HG03442 (cell line): ENCODE results near the gene ST3GAL5.
"Not testable (repeated sequence)": the region's sequence is repeated elsewhere in the genome, so short reads cannot be mapped to it uniquely, and the experiment has no call there.

ENCODE experiments used
- ATAC-seq: cut with Tn5 transposase; IDR thresholded peaks from one replicate; pipeline ENCODE4 v1.9.1; 2021; ENCODE audit warnings: mild to moderate bottlenecking, moderate library complexity; ENCODE audit not compliant: unreplicated experiment

ST3GAL5 gene

GRCh38 chr2:85840091-85840490, 48.7 kb downstream of the ST3GAL5 start:
- no peak for ATAC-seq

GRCh38 chr2:85839461-85839860, 49.3 kb downstream of the ST3GAL5 start:
- no peak for ATAC-seq

- no peak for ATAC-seq
These were observed 50.1 kb downstream of the ST3GAL5 start for GRCh38 chr2:85838641-85839040.

GRCh38 chr2:85838181-85838580, 50.6 kb downstream of the ST3GAL5 start:
- no peak for ATAC-seq

GRCh38 chr2:85834466-85834865, 54.3 kb downstream of the ST3GAL5 start:
- no peak for ATAC-seq

- ATAC-seq = no peak
These were observed 57.1 kb downstream of the ST3GAL5 start for GRCh38 chr2:85831735-85832134.

- ATAC-seq = no peak
These were observed 58.1 kb downstream of the ST3GAL5 start for GRCh38 chr2:85830645-85831044.

GRCh38 chr2:85829394-85829793, 59.4 kb downstream of the ST3GAL5 start:
- ATAC-seq = not testable (repeated sequence)

- ATAC-seq = no peak
These were observed 60.1 kb downstream of the ST3GAL5 start for GRCh38 chr2:85828725-85829124.

- ATAC-seq = no peak
These were observed 60.8 kb downstream of the ST3GAL5 start for GRCh38 chr2:85827879-85828569.

GRCh38 chr2:85826990-85827878, 61.6 kb downstream of the ST3GAL5 start:
- ATAC-seq = peak; percentile 67

- ATAC-seq = no peak
These were observed 64.8 kb downstream of the ST3GAL5 start for GRCh38 chr2:85823951-85824350.

- no peak for ATAC-seq
These were observed 66.0 kb downstream of the ST3GAL5 start for GRCh38 chr2:85822766-85823165.

- ATAC-seq = no peak
These were observed 68.8 kb downstream of the ST3GAL5 start for GRCh38 chr2:85819811-85820510.

- ATAC-seq = no peak
These were observed 73.8 kb downstream of the ST3GAL5 start for GRCh38 chr2:85814802-85815550.

GRCh38 chr2:85813982-85814801, 74.6 kb downstream of the ST3GAL5 start:
- ATAC-seq = peak; percentile 57

GRCh38 chr2:85813211-85813981, 75.4 kb downstream of the ST3GAL5 start:
- no peak for ATAC-seq

- no peak for ATAC-seq
These were observed 76.6 kb downstream of the ST3GAL5 start for GRCh38 chr2:85812094-85812735.
